Measurements from ENCODE around the gene SERPING1. TPM values are rescaled to one million over a fixed set of nuclear protein-coding genes. Genes with fewer than 3 reads are reported as not detected.

The SERPING1 gene
- total RNA-seq, 2 experiments from 2014 or later: 0.45 to 0.61 TPM

DNA sequence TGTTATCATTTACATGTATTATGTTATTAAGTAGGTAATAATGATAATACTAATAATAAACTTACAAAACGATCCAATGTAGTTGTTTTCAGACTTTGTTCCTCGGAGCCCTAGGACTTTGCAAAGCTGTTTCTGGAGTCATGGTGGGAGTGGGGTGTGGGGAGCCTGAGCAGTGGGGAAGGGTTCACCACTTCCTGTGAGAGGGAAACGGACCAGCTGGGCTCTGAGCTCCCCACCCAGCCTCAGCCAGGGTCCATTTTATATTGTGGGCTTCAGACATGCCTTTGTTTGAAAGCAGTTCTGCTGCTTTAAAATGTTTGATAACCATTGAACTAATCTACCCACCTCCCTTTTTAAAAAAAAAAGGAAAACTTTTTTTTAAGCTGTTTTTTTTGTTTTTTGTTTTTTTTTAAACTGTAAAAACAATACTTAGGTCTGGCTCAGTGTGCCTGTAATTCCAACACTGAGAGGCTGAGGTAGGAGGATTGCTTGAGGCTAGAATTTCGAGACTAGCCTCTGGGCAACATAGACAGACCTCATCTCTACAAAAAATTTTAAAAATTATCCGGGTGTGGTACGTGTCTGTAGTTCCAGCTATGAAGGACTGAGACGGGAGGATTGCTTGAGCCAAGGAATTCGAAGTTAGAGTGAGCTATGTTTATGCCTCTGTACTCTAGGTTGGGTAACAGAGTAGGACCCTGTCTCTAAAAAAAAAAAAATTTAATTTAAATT, 7.0 kb downstream of the SERPING1 start:
- Mint-ChIP-seq H3K4me3 (no peak overlapping the region), H3K27me3 (peaks cover 27% of the 10 kb centered on the region), H3K36me3 (no peaks in the 10 kb centered on the region), H3K4me1 (no peaks in the 10 kb centered on the region), H3K27ac (no peak overlapping the region), H3K9me3 (no peaks in the 10 kb centered on the region)
- POLR2A ChIA-PET: no interaction called here
- DNase-seq (no peak), ATAC-seq (ENCODE audit: low read depth) (no peak)

DNA sequence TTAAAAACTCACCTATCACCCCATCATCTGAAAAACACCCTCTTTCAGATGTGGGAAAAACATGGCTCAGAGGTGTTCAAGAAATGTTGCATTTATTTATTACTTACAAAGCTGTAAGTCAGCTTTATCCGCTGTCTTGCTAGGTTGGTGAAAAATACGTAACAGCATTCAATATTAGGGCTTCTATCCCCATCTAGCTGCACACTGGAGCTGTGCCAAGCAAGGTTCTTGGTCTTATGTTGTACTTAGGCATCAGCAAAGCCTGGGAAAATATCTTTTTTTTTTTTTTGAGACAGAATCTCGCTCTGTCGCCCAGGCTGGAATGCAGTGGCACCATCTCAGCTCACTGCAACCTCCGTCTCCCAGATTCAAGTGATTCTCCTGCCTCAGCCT, 7.5 kb downstream of the SERPING1 start:
- H3K9me3 Mint-ChIP-seq: no peaks in the 10 kb centered on the region
- no peaks in the 10 kb centered on the region for H3K36me3 Mint-ChIP-seq
- no peaks in the 10 kb centered on the region for H3K4me1 Mint-ChIP-seq
- ATAC-seq (ENCODE audit: low read depth) (no peak), DNase-seq (no peak)
- POLR2A ChIA-PET: no interaction called here
- H3K27me3 Mint-ChIP-seq: peaks cover 26% of the 10 kb centered on the region
- no peak overlapping the region for H3K27ac Mint-ChIP-seq
- no peak overlapping the region for H3K4me3 Mint-ChIP-seq

DNA sequence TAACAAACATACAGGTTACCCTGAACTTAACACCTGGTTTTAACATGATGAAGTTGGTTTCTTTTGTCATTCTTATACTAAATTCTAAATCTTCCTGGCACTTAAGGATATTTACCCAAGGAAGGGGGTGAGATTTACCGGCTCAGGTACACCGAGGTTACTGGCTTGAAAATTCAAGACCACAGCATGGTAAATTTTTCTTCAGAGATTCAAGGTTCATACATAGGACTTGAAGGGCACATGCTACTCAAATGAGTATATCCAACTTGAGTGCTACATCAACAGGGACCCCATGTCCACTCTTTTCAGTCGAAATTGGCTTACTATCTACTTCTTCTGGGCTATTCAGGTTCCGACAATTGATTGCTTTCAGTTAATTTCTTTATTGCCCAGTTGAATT, 12.7 kb downstream of the SERPING1 start:
- no peak for ATAC-seq (ENCODE audit: low read depth)
- Mint-ChIP-seq H3K9me3 (no peaks in the 10 kb centered on the region), H3K27me3 (peaks cover 27% of the 10 kb centered on the region), H3K27ac (no peak overlapping the region), H3K4me3 (no peak overlapping the region), H3K36me3 (no peaks in the 10 kb centered on the region), H3K4me1 (no peaks in the 10 kb centered on the region)
- DNase-seq: no peak
- POLR2A ChIA-PET: no interaction called here

- Mint-ChIP-seq H3K27ac (no peak overlapping the region), H3K9me3 (peaks cover 2% of the 10 kb centered on the region), H3K4me1 (no peaks in the 10 kb centered on the region), H3K27me3 (peaks cover 18% of the 10 kb centered on the region), H3K36me3 (no peaks in the 10 kb centered on the region), H3K4me3 (no peak overlapping the region)
- no peak for ATAC-seq (ENCODE audit: low read depth)
- POLR2A ChIA-PET: interaction anchor here (0.6 kb wide), 1 partner anchor 39 kb away, joined by 5 read pairs; no protein-coding TSS in a partner anchor
- no peak for DNase-seq
These were observed 16.8 kb downstream of the SERPING1 start for GRCh38 chr11:57614234-57614772.

DNA sequence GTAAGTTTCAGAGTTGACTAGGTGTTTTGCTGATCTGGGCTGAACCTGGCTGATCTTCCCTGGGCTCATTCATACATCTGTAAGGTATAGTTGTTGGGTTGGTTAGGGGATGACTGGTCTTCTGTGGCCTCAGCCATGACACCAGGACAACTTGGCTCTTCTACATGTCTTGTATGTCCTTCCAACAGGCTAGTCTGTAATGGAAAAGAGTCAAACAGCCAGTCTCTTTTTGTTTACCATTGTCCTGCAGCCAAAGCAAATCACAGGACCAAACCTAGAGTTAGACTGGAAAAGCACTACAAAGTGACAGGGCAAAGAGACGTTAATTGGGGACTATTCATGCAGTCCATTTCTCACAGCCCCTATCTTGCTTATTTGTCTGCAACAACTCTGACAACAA, 17.8 kb downstream of the SERPING1 start:
- Mint-ChIP-seq H3K4me3 (no peak overlapping the region), H3K27me3 (peaks cover 11% of the 10 kb centered on the region), H3K4me1 (no peaks in the 10 kb centered on the region), H3K9me3 (peaks cover 5% of the 10 kb centered on the region), H3K36me3 (no peaks in the 10 kb centered on the region), H3K27ac (no peak overlapping the region)
- DNase-seq: no peak
- ATAC-seq (ENCODE audit: low read depth): no peak
- POLR2A ChIA-PET: no interaction called here

DNA sequence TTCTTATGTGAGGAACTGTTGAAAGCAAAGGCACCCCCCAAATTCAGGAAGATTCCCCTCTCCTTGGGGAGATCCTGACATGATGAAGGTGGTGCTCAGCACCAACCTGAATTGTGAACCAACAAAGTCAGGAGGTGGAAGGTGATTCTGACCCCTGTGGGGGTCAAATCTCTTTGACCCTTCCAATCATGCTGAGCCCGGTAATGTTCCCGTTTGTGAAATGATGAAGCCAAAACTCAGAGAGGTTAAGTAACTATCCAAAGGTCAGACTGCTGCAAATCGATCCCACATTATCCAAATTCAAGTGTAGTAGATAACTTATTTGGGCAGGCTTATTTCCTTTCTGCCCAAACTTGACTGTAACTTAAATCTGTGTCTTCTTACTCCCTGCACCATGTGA, 19.1 kb downstream of the SERPING1 start:
- POLR2A ChIA-PET: no interaction called here
- Mint-ChIP-seq H3K4me3 (no peak overlapping the region), H3K27ac (no peak overlapping the region), H3K4me1 (no peaks in the 10 kb centered on the region), H3K36me3 (no peaks in the 10 kb centered on the region), H3K9me3 (peaks cover 5% of the 10 kb centered on the region), H3K27me3 (peaks cover 8% of the 10 kb centered on the region)
- no peak for DNase-seq
- ATAC-seq (ENCODE audit: low read depth): no peak

GRCh38 chr11:57618438-57618837, 21.0 kb downstream of the SERPING1 start:
- no peak for DNase-seq
- no peak overlapping the region for H3K27ac Mint-ChIP-seq
- no peaks in the 10 kb centered on the region for H3K4me1 Mint-ChIP-seq
- POLR2A ChIA-PET: no interaction called here
- H3K36me3 Mint-ChIP-seq: no peaks in the 10 kb centered on the region
- H3K27me3 Mint-ChIP-seq: peaks cover 8% of the 10 kb centered on the region
- ATAC-seq (ENCODE audit: low read depth): no peak
- peaks cover 8% of the 10 kb centered on the region for H3K9me3 Mint-ChIP-seq
- H3K4me3 Mint-ChIP-seq: no peak overlapping the region

GRCh38 chr11:57619331-57619730, 21.8 kb downstream of the SERPING1 start:
- POLR2A ChIA-PET: no interaction called here
- Mint-ChIP-seq H3K27me3 (peaks cover 8% of the 10 kb centered on the region), H3K4me3 (no peak overlapping the region), H3K9me3 (peaks cover 8% of the 10 kb centered on the region), H3K4me1 (no peaks in the 10 kb centered on the region), H3K27ac (no peak overlapping the region), H3K36me3 (no peaks in the 10 kb centered on the region)
- DNase-seq (no peak), ATAC-seq (ENCODE audit: low read depth) (no peak)

DNA sequence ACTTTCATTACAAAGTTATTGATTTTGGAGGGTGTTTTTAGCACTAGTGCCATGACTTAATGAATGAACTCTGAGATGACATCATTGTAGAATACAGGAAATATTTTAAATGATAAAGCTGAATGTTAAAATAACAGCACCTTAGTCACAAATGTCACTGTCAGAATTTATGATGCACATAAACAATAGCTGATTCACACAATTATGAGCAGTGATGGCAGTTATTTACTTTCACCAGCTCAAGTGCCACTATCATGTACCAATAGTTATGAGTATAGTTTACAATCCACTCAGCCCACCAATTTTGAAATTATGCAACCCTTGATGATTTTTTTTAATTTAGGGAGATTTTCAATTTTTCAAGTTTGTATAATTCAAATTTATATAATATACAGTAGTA, 23.0 kb downstream of the SERPING1 start:
- H3K9me3 Mint-ChIP-seq: peaks cover 8% of the 10 kb centered on the region
- no peak overlapping the region for H3K27ac Mint-ChIP-seq
- peaks cover 8% of the 10 kb centered on the region for H3K27me3 Mint-ChIP-seq
- ATAC-seq (ENCODE audit: low read depth) (no peak), DNase-seq (no peak)
- POLR2A ChIA-PET: no interaction called here
- H3K36me3 Mint-ChIP-seq: no peaks in the 10 kb centered on the region
- H3K4me3 Mint-ChIP-seq: no peak overlapping the region
- H3K4me1 Mint-ChIP-seq: no peaks in the 10 kb centered on the region

GRCh38 chr11:57622263-57622662, 24.8 kb downstream of the SERPING1 start:
- ATAC-seq (ENCODE audit: low read depth): no peak
- H3K9me3 Mint-ChIP-seq: peaks cover 8% of the 10 kb centered on the region
- H3K27me3 Mint-ChIP-seq: peaks cover 4% of the 10 kb centered on the region
- H3K27ac Mint-ChIP-seq: no peak overlapping the region
- no peaks in the 10 kb centered on the region for H3K36me3 Mint-ChIP-seq
- H3K4me1 Mint-ChIP-seq: no peaks in the 10 kb centered on the region
- POLR2A ChIA-PET: no interaction called here
- no peak for DNase-seq
- no peak overlapping the region for H3K4me3 Mint-ChIP-seq

DNA sequence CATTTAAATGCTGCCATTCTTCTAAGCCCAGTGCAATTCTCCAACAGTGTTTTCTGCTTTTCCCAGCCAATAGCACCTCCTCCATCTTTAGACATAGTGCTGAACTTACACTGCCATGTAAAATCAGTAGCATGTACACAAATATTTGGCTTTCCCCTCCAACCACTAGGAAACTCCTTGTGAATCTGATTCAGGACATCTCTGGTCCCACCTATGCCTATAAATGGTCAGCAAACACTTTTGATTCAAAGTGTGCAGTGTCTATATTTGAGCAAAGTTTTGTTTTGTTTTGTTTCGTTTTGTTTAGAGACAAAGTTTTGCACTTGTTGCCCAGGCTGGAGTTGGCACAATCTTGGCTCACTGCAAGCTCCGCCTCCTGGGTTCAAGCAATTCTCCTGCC, 27.4 kb downstream of the SERPING1 start:
- ATAC-seq (ENCODE audit: low read depth) (no peak), DNase-seq (no peak)
- H3K4me3 Mint-ChIP-seq: no peak overlapping the region
- H3K9me3 Mint-ChIP-seq: peaks cover 5% of the 10 kb centered on the region
- H3K36me3 Mint-ChIP-seq: no peaks in the 10 kb centered on the region
- POLR2A ChIA-PET: no interaction called here
- peaks cover 7% of the 10 kb centered on the region for H3K27me3 Mint-ChIP-seq
- H3K4me1 Mint-ChIP-seq: peaks cover 2% of the 10 kb centered on the region
- H3K27ac Mint-ChIP-seq: no peak overlapping the region

- Mint-ChIP-seq H3K27ac (no peak overlapping the region), H3K4me3 (no peak overlapping the region)
These were observed 29.4 kb downstream of the SERPING1 start for GRCh38 chr11:57626895-57627294.

DNA sequence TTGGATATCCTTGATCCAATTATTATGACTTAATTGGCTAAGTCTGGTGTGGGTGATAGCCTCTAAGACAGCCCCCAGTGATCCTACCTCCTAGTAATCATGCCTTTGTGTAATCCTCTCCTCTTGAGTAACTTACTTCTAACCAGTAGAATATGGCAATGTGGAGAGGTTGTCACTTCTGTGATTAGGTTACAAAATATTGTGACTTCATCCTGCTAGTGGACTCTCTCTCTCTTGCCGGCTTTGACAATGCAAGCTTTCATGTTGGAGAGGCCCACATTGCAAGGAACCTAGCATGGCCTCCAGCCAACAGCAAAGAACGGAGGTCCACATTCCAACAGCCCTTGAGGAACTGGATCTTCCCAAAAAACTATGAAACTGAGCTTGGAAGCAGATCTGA, 32.7 kb downstream of the SERPING1 start:
- no peaks in the 10 kb centered on the region for H3K9me3 Mint-ChIP-seq
- no peak for ATAC-seq (ENCODE audit: low read depth)
- H3K4me1 Mint-ChIP-seq: peaks cover 2% of the 10 kb centered on the region
- H3K4me3 Mint-ChIP-seq: no peak overlapping the region
- H3K27me3 Mint-ChIP-seq: peaks cover 29% of the 10 kb centered on the region
- H3K27ac Mint-ChIP-seq: no peak overlapping the region
- DNase-seq: no peak
- POLR2A ChIA-PET: no interaction called here
- H3K36me3 Mint-ChIP-seq: no peaks in the 10 kb centered on the region

More at GRCh38 chr11:57626895-57627294, 29.4 kb downstream of the SERPING1 start:
- POLR2A ChIA-PET: no interaction called here
- peaks cover 14% of the 10 kb centered on the region for H3K27me3 Mint-ChIP-seq
- peaks cover 2% of the 10 kb centered on the region for H3K4me1 Mint-ChIP-seq
- DNase-seq (no peak), ATAC-seq (ENCODE audit: low read depth) (no peak)
- peaks cover 3% of the 10 kb centered on the region for H3K9me3 Mint-ChIP-seq
- no peaks in the 10 kb centered on the region for H3K36me3 Mint-ChIP-seq

DNA sequence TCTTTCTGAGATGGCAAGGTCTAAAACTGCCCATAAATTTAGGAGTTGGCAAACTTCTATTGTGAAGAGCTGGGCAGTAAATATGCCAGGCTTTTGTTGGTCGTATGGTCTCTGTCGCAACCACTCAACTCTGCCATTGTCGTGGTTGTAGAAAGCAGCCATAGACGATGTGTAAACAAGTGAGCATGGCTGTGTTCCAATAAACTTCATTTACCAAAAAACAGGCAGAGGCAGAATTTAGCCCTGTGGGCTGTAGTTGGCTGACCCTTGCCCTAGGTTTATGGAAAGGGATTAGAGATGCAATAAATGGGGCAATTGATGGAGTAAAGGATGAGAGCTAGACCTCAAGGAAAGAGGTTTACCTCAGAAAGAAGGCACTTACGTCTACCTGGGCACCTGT, 34.6 kb downstream of the SERPING1 start:
- ATAC-seq (ENCODE audit: low read depth) (no peak), DNase-seq (no peak)
- POLR2A ChIA-PET: no interaction called here
- Mint-ChIP-seq H3K27me3 (peaks cover 36% of the 10 kb centered on the region), H3K9me3 (no peaks in the 10 kb centered on the region), H3K4me3 (no peak overlapping the region), H3K36me3 (no peaks in the 10 kb centered on the region), H3K27ac (no peak overlapping the region), H3K4me1 (peaks cover 3% of the 10 kb centered on the region)
